Nephron progenitor cell (in vitro differentiated cells): ENCODE data around the gene VWA8.

Experiments
- DNase-seq: peaks from one replicate; pipeline ENCODE4 v3.0.0; 2021
- H3K27ac Mint-ChIP-seq: 2 replicates; pipeline ENCODE4 v1.8.0; 2021; ENCODE audit warnings: mild to moderate bottlenecking, moderate library complexity, mixed read lengths
- H3K27me3 Mint-ChIP-seq: 2 replicates; pipeline ENCODE4 v1.8.0; 2021; ENCODE audit warnings: mild to moderate bottlenecking, low read depth, mixed read lengths; ENCODE audit not compliant: poor library complexity
- H3K36me3 Mint-ChIP-seq: 2 replicates; pipeline ENCODE4 v1.8.0; 2021; ENCODE audit warnings: low read depth, mixed read lengths
- H3K4me1 Mint-ChIP-seq: 2 replicates; pipeline ENCODE4 v1.8.0; 2021; ENCODE audit warnings: mixed read lengths
- H3K4me3 Mint-ChIP-seq: 2 replicates; pipeline ENCODE4 v1.8.0; 2021; ENCODE audit warnings: mild to moderate bottlenecking, moderate library complexity, mixed read lengths
- H3K9me3 Mint-ChIP-seq: 2 replicates; pipeline ENCODE4 v1.8.0; 2021; ENCODE audit warnings: mild to moderate bottlenecking, moderate library complexity, mixed read lengths
- CTCF ChIP-seq: fragments of 200-600 bp; sonication (generic); IDR thresholded peaks from 2 replicates; pipeline ENCODE4 v1.5.0; 2021; ENCODE audit warnings: antibody characterized with exemption

Gene VWA8

GRCh38 chr13:41833201-41833600, 127.7 kb downstream of the VWA8 start:
- TF ChIP-seq CTCF = no peak
- DNase-seq = no peak
- no peaks in the 10 kb centered on the region for H3K4me1 Mint-ChIP-seq
- peaks cover 37% of the 10 kb centered on the region for H3K36me3 Mint-ChIP-seq
- no peak overlapping the region for H3K4me3 Mint-ChIP-seq
- no peaks in the 10 kb centered on the region for H3K9me3 Mint-ChIP-seq
- no peak overlapping the region for H3K27ac Mint-ChIP-seq
- no peaks in the 10 kb centered on the region for H3K27me3 Mint-ChIP-seq

- Mint-ChIP-seq H3K27me3 (no peaks in the 10 kb centered on the region), H3K9me3 (no peaks in the 10 kb centered on the region), H3K4me3 (no peak overlapping the region), H3K36me3 (peaks cover 21% of the 10 kb centered on the region), H3K4me1 (peaks cover 21% of the 10 kb centered on the region), H3K27ac (no peak overlapping the region)
- TF ChIP-seq CTCF = no peak
- DNase-seq = no peak
Measured at GRCh38 chr13:41827507-41828213, 133.2 kb downstream of the VWA8 start.

- H3K4me1 Mint-ChIP-seq = peaks cover 21% of the 10 kb centered on the region
- no peaks in the 10 kb centered on the region for H3K9me3 Mint-ChIP-seq
- peak overlapping the region; percentile 16 for H3K4me3 Mint-ChIP-seq
- DNase-seq = no peak
- no peaks in the 10 kb centered on the region for H3K27me3 Mint-ChIP-seq
- H3K27ac Mint-ChIP-seq = peak overlapping the region; percentile 93
- peaks cover 20% of the 10 kb centered on the region for H3K36me3 Mint-ChIP-seq
- TF ChIP-seq CTCF = no peak
Measured at GRCh38 chr13:41825691-41826090, 135.2 kb downstream of the VWA8 start.

- TF ChIP-seq CTCF = no peak
- no peaks in the 10 kb centered on the region for H3K9me3 Mint-ChIP-seq
- no peak overlapping the region for H3K4me3 Mint-ChIP-seq
- no peak for DNase-seq
- H3K27me3 Mint-ChIP-seq = no peaks in the 10 kb centered on the region
- peaks cover 21% of the 10 kb centered on the region for H3K4me1 Mint-ChIP-seq
- no peak overlapping the region for H3K27ac Mint-ChIP-seq
- peaks cover 13% of the 10 kb centered on the region for H3K36me3 Mint-ChIP-seq
Measured at GRCh38 chr13:41823476-41823875, 137.4 kb downstream of the VWA8 start.

GRCh38 chr13:41822560-41822959, 138.3 kb downstream of the VWA8 start:
- DNase-seq = no peak
- no peak overlapping the region for H3K27ac Mint-ChIP-seq
- no peaks in the 10 kb centered on the region for H3K9me3 Mint-ChIP-seq
- no peak overlapping the region for H3K4me3 Mint-ChIP-seq
- H3K27me3 Mint-ChIP-seq = no peaks in the 10 kb centered on the region
- peaks cover 18% of the 10 kb centered on the region for H3K36me3 Mint-ChIP-seq
- no peak for TF ChIP-seq CTCF
- peaks cover 17% of the 10 kb centered on the region for H3K4me1 Mint-ChIP-seq

GRCh38 chr13:41821238-41821594, 139.7 kb downstream of the VWA8 start:
- H3K27ac Mint-ChIP-seq = no peak overlapping the region
- no peaks in the 10 kb centered on the region for H3K9me3 Mint-ChIP-seq
- no peaks in the 10 kb centered on the region for H3K27me3 Mint-ChIP-seq
- no peak overlapping the region for H3K4me3 Mint-ChIP-seq
- peaks cover 17% of the 10 kb centered on the region for H3K4me1 Mint-ChIP-seq
- DNase-seq = no peak
- no peak for TF ChIP-seq CTCF
- peaks cover 23% of the 10 kb centered on the region for H3K36me3 Mint-ChIP-seq
